Activated gamma-delta T cell (primary cell): Measurements from ENCODE around the gene DDX24.
A peak's percentile ranks its signal among the peaks of the same experiment; 100 is the strongest.

Source experiments
- DNase-seq: peaks from one replicate; lab custom pipeline; 2025; lab: John Stamatoyannopoulos, UW

Gene DDX24

GRCh38 chr14:94031161-94031882 is 49.7 kb downstream of the DDX24 start:
- DNase-seq: no peak

GRCh38 chr14:94030571-94030970 is 50.4 kb downstream of the DDX24 start:
- no peak for DNase-seq

GRCh38 chr14:94029671-94030203 is 51.3 kb downstream of the DDX24 start:
- no peak for DNase-seq

GRCh38 chr14:94029265-94029664 is 51.7 kb downstream of the DDX24 start:
- DNase-seq: no peak

- DNase-seq: no peak
Observed at GRCh38 chr14:94028450-94028826, 52.6 kb downstream of the DDX24 start.

- no peak for DNase-seq
Observed at GRCh38 chr14:94027566-94028449, 53.2 kb downstream of the DDX24 start.

- DNase-seq: no peak
Observed at GRCh38 chr14:94026889-94027469, 54.0 kb downstream of the DDX24 start.

GRCh38 chr14:94026173-94026888 is 54.7 kb downstream of the DDX24 start, which contains the start of gene OTUB2:
Gene OTUB2, plus strand, starts transcription at chr14:94026340. Its CDS starts 198 bp downstream, at chr14:94026538.
- DNase-seq: peak; percentile 83

- DNase-seq: no peak
Observed at GRCh38 chr14:94025720-94026119, 55.3 kb downstream of the DDX24 start.

GRCh38 chr14:94024549-94024948 is 56.5 kb downstream of the DDX24 start:
- no peak for DNase-seq

GRCh38 chr14:94022532-94023411 is 58.2 kb downstream of the DDX24 start:
- DNase-seq: no peak

- DNase-seq: no peak
Observed at GRCh38 chr14:94021416-94022157, 59.4 kb downstream of the DDX24 start.

GRCh38 chr14:94021001-94021400 is 60.0 kb downstream of the DDX24 start:
- no peak for DNase-seq

GRCh38 chr14:94020267-94020666 is 60.7 kb downstream of the DDX24 start:
- DNase-seq: no peak

- no peak for DNase-seq
Observed at GRCh38 chr14:94019329-94019728, 61.7 kb downstream of the DDX24 start.

- DNase-seq: no peak
Observed at GRCh38 chr14:94018308-94018707, 62.7 kb downstream of the DDX24 start.

- no peak for DNase-seq
Observed at GRCh38 chr14:94016446-94016976, 64.5 kb downstream of the DDX24 start.

GRCh38 chr14:94015223-94015622 is 65.8 kb downstream of the DDX24 start:
- no peak for DNase-seq

- DNase-seq: no peak
Observed at GRCh38 chr14:94014382-94014781, 66.6 kb downstream of the DDX24 start.

GRCh38 chr14:94011795-94012194 is 69.2 kb downstream of the DDX24 start:
- DNase-seq: no peak
